Neutrophil (primary cell): ENCODE results near the gene WDHD1.

Experiments
- H3K27ac ChIP-seq: fragments of 200-600 bp; sonication (generic); 2 replicates; pipeline ENCODE4 v1.5.1; 2016; ENCODE audit warnings: mild to moderate bottlenecking, moderate library complexity
- H3K27me3 ChIP-seq: fragments of 200-600 bp; sonication (generic); 2 replicates; pipeline ENCODE4 v1.6.0; 2016; ENCODE audit warnings: mild to moderate bottlenecking
- H3K36me3 ChIP-seq: fragments of 200-600 bp; sonication (generic); 2 replicates; pipeline ENCODE4 v1.5.1; 2017
- H3K4me1 ChIP-seq, 2 experiments: fragments of 200-600 bp in 1 of 2; sonication (generic) in 1 of 2; 1 replicate in 1 of 2; 2 replicates in 1 of 2; pipeline versions ENCODE4 v1.5.1 to v1.6.1; 2013 to 2016; ENCODE audit warnings: low read depth in 1 of 2, low read length in 1 of 2, mild to moderate bottlenecking in 1 of 2, moderate library complexity in 1 of 2; ENCODE audit not compliant: control insufficient read depth in 1 of 2, insufficient read depth in 1 of 2
- H3K4me3 ChIP-seq, 2 experiments: fragments of 200-600 bp in 1 of 2; sonication (generic) in 1 of 2; 1 replicate in 1 of 2; 2 replicates in 1 of 2; pipeline ENCODE4 v1.5.1; 2013 to 2016; ENCODE audit warnings: low read depth in 1 of 2, low read length in 1 of 2, mild to moderate bottlenecking in 1 of 2, moderate library complexity in 1 of 2
- H3K9me3 ChIP-seq: fragments of 200-600 bp; sonication (generic); 2 replicates; pipeline ENCODE4 v1.5.1; 2016
- CTCF ChIP-seq: fragments of 200-600 bp; sonication (generic); IDR thresholded peaks from 2 replicates; pipeline ENCODE4 v1.5.1; 2016; ENCODE audit warnings: antibody characterized with exemption

The WDHD1 gene

GRCh38 chr14:55057919-55058318 lies 31.0 kb upstream of the WDHD1 start:
- no peak for TF ChIP-seq CTCF
- Histone ChIP-seq H3K27ac (no peak overlapping the region), H3K36me3 (peaks cover 10% of the 10 kb centered on the region), H3K27me3 (no peaks in the 10 kb centered on the region), H3K9me3 (no peaks in the 10 kb centered on the region), H3K4me1 (peaks cover 3% of the 10 kb centered on the region in 2 experiments), H3K4me3 (no peak overlapping the region)

- no peaks in the 10 kb centered on the region for H3K9me3 ChIP-seq
- no peak overlapping the region for H3K27ac ChIP-seq
- H3K36me3 ChIP-seq = peaks cover 4% of the 10 kb centered on the region
- TF ChIP-seq CTCF = no peak
- no peak overlapping the region for H3K4me3 ChIP-seq
- no peaks in the 10 kb centered on the region for H3K27me3 ChIP-seq
- H3K4me1 ChIP-seq = peaks cover 17 to 19% of the 10 kb centered on the region in 2 experiments
These were observed 27.2 kb upstream of the WDHD1 start for GRCh38 chr14:55054098-55054497.

GRCh38 chr14:55053500-55053899 lies 26.6 kb upstream of the WDHD1 start:
- H3K4me3 ChIP-seq = no peak overlapping the region
- TF ChIP-seq CTCF = no peak
- H3K27me3 ChIP-seq = no peaks in the 10 kb centered on the region
- peaks cover 4% of the 10 kb centered on the region for H3K36me3 ChIP-seq
- no peak overlapping the region for H3K27ac ChIP-seq
- H3K9me3 ChIP-seq = no peaks in the 10 kb centered on the region
- peaks cover 17 to 19% of the 10 kb centered on the region in 2 experiments for H3K4me1 ChIP-seq

- Histone ChIP-seq H3K36me3 (peaks cover 4% of the 10 kb centered on the region), H3K27me3 (no peaks in the 10 kb centered on the region), H3K9me3 (no peaks in the 10 kb centered on the region), H3K4me3 (no peak overlapping the region), H3K4me1 (peaks cover 17 to 19% of the 10 kb centered on the region in 2 experiments), H3K27ac (peak overlapping the region; percentile 93)
- no peak for TF ChIP-seq CTCF
These were observed 26.1 kb upstream of the WDHD1 start for GRCh38 chr14:55053018-55053417.

GRCh38 chr14:55052269-55052930 lies 25.5 kb upstream of the WDHD1 start:
- Histone ChIP-seq H3K27ac (peak overlapping the region; percentile 93), H3K4me1 (peaks cover 17 to 19% of the 10 kb centered on the region in 2 experiments), H3K9me3 (no peaks in the 10 kb centered on the region), H3K36me3 (no peaks in the 10 kb centered on the region), H3K27me3 (no peaks in the 10 kb centered on the region), H3K4me3 (peak overlapping the region; percentile 72 to 93)
- no peak for TF ChIP-seq CTCF
